CD4-positive, alpha-beta T cell (primary cell): ENCODE measurements around the gene TUBB3. TPM values are rescaled to one million over a fixed set of nuclear protein-coding genes. Genes with fewer than 3 reads are reported as not detected.

ENCODE experiments used
- ATAC-seq: fragments of 200-7000 bp; cut with Tn5 transposase; one replicate; pipeline ENCODE4 v1.10.0; 2022; ENCODE audit warnings: mild to moderate bottlenecking; ENCODE audit not compliant: poor library complexity
- CTCF ChIA-PET: fragments of 350-600 bp; sonication (Branson Sonifier 250); formaldehyde crosslinking; loops from one replicate; lab custom pipeline; 2021; ENCODE audit warnings: antibody characterized with exemption, inconsistent platforms; lab: Charles Lee
- POLR2A ChIA-PET: fragments of 350-600 bp; sonication (Branson Sonifier 250); formaldehyde crosslinking; loops from one replicate; lab custom pipeline; 2021; ENCODE audit warnings: antibody characterized with exemption, inconsistent platforms; lab: Charles Lee
- DNase-seq, 14 experiments: peaks; one replicate each; pipeline ENCODE4 v3.0.0-alpha.2; 2013 to 2020; ENCODE audit warnings: mixed read lengths in 2 of 14
- H3K27ac ChIP-seq, 2 donors: one replicate each; pipeline versions ENCODE4 v1.5.1 to v1.7.0; 2013; ENCODE audit warnings: low read length in 2 of 2, low read depth in 1 of 2, mild to moderate bottlenecking in 1 of 2
- H3K27me3 ChIP-seq, 2 experiments: 1 replicate in 1 of 2; 2 replicates in 1 of 2; pipeline versions ENCODE4 v1.6.1 to v1.7.0; 2013; ENCODE audit warnings: low read length in 2 of 2, control low read depth in 1 of 2, mild to moderate bottlenecking in 1 of 2, moderate library complexity in 1 of 2; ENCODE audit not compliant: insufficient read depth in 2 of 2, control insufficient read depth in 1 of 2
- H3K36me3 ChIP-seq: one replicate; pipeline ENCODE4 v1.6.1; 2013; ENCODE audit warnings: low read length, control low read depth; ENCODE audit not compliant: insufficient read depth
- H3K4me1 ChIP-seq: one replicate; pipeline ENCODE4 v1.6.1; 2013; ENCODE audit warnings: low read length, control low read depth; ENCODE audit not compliant: insufficient read depth
- H3K4me3 ChIP-seq: one replicate; pipeline ENCODE4 v1.5.1; 2013; ENCODE audit warnings: mild to moderate bottlenecking, low read length, moderate library complexity
- H3K9me3 ChIP-seq, 2 experiments: 1 replicate in 1 of 2; 2 replicates in 1 of 2; pipeline versions ENCODE4 v1.6.1 to v1.7.0; 2013; ENCODE audit warnings: low read length in 2 of 2, mild to moderate bottlenecking in 2 of 2, control low read depth in 1 of 2, moderate library complexity in 1 of 2; ENCODE audit not compliant: control insufficient read depth in 1 of 2, insufficient read depth in 1 of 2
- H3K27ac Mint-ChIP-seq: one replicate; pipeline ENCODE4 v1.8.0; 2020; ENCODE audit warnings: mixed read lengths
- H3K27me3 Mint-ChIP-seq: one replicate; pipeline ENCODE4 v1.8.0; 2021; ENCODE audit warnings: mixed read lengths
- H3K36me3 Mint-ChIP-seq: one replicate; pipeline ENCODE4 v1.8.0; 2021; ENCODE audit warnings: low read depth, mixed read lengths
- H3K4me1 Mint-ChIP-seq: one replicate; pipeline ENCODE4 v1.8.0; 2021; ENCODE audit warnings: low read depth, mixed read lengths
- H3K4me3 Mint-ChIP-seq: one replicate; pipeline ENCODE4 v1.8.0; 2020; ENCODE audit warnings: mild to moderate bottlenecking, mixed read lengths
- H3K9me3 Mint-ChIP-seq: one replicate; pipeline ENCODE4 v1.8.0; 2020; ENCODE audit warnings: mixed read lengths
- intact Hi-C, 2 experiments: fragments of 100-400 bp; cut with DNase I in 1 of 2; cut with micrococcal nuclease in 1 of 2; formaldehyde crosslinking; loops; one replicate each; pipeline versions ENCODE4 v1.15.1 to v1.9.0; 2023 to 2025; cut with DNase I, micrococcal nuclease
- total RNA-seq, 174 experiments: library from RNA in 2 of 174; stranded (reverse) in 2 of 174; gene quantifications; one replicate each; pipeline ENCODE4 v1.2.3 and lab custom pipeline; 2021 to 2026
- TF ChIP-seq, protein P1 (sequence below): fragments of 200-600 bp; IDR thresholded peaks from one replicate; pipeline ENCODE4 v1.8.0; 2022; ENCODE audit warnings: antibody characterized with exemption, mild to moderate bottlenecking

The TUBB3 gene
- total RNA-seq, 2 experiments from 2014 or later: 0.78 to 0.88 TPM

DNA sequence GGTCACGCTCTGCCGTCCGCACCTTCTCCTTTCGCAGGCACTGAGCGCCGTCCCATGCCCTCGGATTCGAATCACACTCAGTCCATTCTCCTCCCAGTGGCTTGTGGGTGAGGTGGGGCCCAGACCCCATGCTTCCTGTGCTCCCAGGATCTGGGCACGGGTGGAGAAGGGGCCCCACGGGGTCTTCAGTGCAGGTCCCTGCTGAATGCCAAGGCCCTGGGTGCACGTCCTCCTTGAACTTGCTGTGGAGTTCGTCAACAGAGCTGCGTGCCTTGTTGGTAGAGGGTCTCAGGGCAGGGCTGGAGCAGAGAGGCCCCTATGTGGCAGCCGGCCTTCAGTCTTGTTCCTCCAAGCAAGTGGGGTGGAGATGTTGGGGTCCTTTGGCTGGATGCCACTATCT, 11.8 kb upstream of the TUBB3 start:
- ChIA-PET CTCF (interaction anchor here (0.7 to 1.7 kb wide), 3 partner anchors 12 to 51 kb away, joined by 3 to 8 read pairs (median 3); partner anchors contain the start of gene TUBB3), POLR2A (interaction anchor here (0.6 kb wide), 1 partner anchor 565 kb away, joined by 3 read pairs; no protein-coding TSS in a partner anchor)
- Histone ChIP-seq H3K36me3 (peaks cover 30% of the 10 kb centered on the region), H3K4me3 (no peak overlapping the region), H3K9me3 (no peaks in the 10 kb centered on the region), H3K27me3 (no peaks in the 10 kb centered on the region), H3K4me1 (peaks cover 18% of the 10 kb centered on the region), H3K27ac (no peak overlapping the region)
- Mint-ChIP-seq H3K27me3 (no peaks in the 10 kb centered on the region), H3K36me3 (peaks cover 28% of the 10 kb centered on the region), H3K27ac (no peak overlapping the region), H3K4me1 (peaks cover 3% of the 10 kb centered on the region), H3K9me3 (no peaks in the 10 kb centered on the region), H3K4me3 (no peak overlapping the region)
- ATAC-seq (no peak), DNase-seq (peak in 1 of 14 experiments; percentile 26)
- TF ChIP-seq, protein P1, sequence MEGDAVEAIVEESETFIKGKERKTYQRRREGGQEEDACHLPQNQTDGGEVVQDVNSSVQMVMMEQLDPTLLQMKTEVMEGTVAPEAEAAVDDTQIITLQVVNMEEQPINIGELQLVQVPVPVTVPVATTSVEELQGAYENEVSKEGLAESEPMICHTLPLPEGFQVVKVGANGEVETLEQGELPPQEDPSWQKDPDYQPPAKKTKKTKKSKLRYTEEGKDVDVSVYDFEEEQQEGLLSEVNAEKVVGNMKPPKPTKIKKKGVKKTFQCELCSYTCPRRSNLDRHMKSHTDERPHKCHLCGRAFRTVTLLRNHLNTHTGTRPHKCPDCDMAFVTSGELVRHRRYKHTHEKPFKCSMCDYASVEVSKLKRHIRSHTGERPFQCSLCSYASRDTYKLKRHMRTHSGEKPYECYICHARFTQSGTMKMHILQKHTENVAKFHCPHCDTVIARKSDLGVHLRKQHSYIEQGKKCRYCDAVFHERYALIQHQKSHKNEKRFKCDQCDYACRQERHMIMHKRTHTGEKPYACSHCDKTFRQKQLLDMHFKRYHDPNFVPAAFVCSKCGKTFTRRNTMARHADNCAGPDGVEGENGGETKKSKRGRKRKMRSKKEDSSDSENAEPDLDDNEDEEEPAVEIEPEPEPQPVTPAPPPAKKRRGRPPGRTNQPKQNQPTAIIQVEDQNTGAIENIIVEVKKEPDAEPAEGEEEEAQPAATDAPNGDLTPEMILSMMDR: no peak
- intact Hi-C loops: loop anchor here in 1 of 2 experiments (2.0 kb wide), 1 partner anchor 211 kb away; the partner anchor contains the start of gene SPATA2L

DNA sequence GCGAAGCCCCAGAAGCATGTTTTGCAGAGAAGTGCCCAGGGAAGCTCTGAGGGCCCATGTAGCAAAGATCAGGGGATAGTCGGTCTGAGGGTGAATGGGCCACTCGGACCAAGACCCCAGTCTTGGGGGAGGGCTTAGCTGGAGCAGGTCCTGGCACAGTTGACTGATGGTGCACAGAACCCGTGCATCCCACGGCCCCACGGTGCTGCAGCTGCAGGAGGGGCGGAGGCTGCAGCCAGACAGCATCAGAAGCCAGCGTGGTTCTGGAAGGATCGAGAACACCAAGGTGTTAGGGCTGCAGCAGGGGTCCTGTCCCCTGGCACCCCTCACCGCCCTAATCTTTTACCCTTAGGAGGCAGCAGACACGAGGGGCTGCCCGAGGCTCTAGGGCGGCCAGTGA, 11.0 kb upstream of the TUBB3 start:
- POLR2A ChIA-PET: interaction anchor here (0.6 kb wide), 1 partner anchor 566 kb away, joined by 3 read pairs; no protein-coding TSS in a partner anchor

DNA sequence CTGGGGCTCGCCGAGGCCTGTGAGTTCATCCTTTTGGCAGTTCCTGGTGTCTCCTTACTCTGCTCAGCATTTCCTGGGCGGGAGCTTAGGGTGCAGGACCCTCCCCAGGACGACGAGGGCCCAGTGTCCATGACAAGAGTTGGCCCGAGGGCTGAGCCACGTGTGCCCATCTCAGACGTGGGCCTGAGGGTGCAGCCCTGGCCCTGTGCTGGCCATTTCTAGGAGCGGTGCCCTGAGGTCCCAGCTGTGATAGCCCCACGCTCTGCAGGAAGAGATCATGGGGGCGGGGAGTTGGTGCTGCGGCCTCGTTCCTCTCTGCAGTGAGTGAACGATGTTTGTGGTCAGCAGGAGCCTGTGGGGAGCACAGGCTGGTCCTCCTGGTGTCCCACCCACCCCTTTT, 10.5 kb upstream of the TUBB3 start:
- POLR2A ChIA-PET: no interaction called here
- TF ChIP-seq, protein P1: no peak
- H3K27ac ChIP-seq: no peak overlapping the region
- Mint-ChIP-seq H3K9me3 (no peaks in the 10 kb centered on the region), H3K36me3 (peaks cover 22% of the 10 kb centered on the region), H3K4me3 (no peak overlapping the region), H3K27me3 (no peaks in the 10 kb centered on the region), H3K4me1 (peaks cover 5% of the 10 kb centered on the region), H3K27ac (no peak overlapping the region)
- peaks cover 31% of the 10 kb centered on the region for H3K4me1 ChIP-seq
- no peak overlapping the region for H3K4me3 ChIP-seq
- peaks cover 22% of the 10 kb centered on the region for H3K36me3 ChIP-seq
- no peaks in the 10 kb centered on the region for H3K27me3 ChIP-seq
- no peak for DNase-seq
- intact Hi-C loops: no loop called here
- H3K9me3 ChIP-seq: no peaks in the 10 kb centered on the region
- ATAC-seq: no peak
- CTCF ChIA-PET: no interaction called here

More for the DNA sequence above, 11.0 kb upstream of the TUBB3 start:
- Histone ChIP-seq H3K4me1 (peaks cover 26% of the 10 kb centered on the region), H3K36me3 (peaks cover 23% of the 10 kb centered on the region), H3K9me3 (no peaks in the 10 kb centered on the region), H3K27ac (no peak overlapping the region), H3K27me3 (no peaks in the 10 kb centered on the region), H3K4me3 (no peak overlapping the region)
- DNase-seq (no peak), ATAC-seq (no peak)
- no peak overlapping the region for H3K27ac Mint-ChIP-seq
- CTCF ChIA-PET: interaction anchor here (0.7 kb wide), 1 partner anchor 11 kb away, joined by 3 read pairs; the partner anchor contains the start of gene TUBB3
- H3K36me3 Mint-ChIP-seq: peaks cover 22% of the 10 kb centered on the region
- TF ChIP-seq, protein P1: no peak
- intact Hi-C loops: no loop called here
- H3K4me3 Mint-ChIP-seq: no peak overlapping the region
- H3K27me3 Mint-ChIP-seq: no peaks in the 10 kb centered on the region
- H3K9me3 Mint-ChIP-seq: no peaks in the 10 kb centered on the region
- peaks cover 3% of the 10 kb centered on the region for H3K4me1 Mint-ChIP-seq
